Small intestine (tissue), 7 donors: Measurements from ENCODE around the gene SECISBP2. TPM values are rescaled to one million over a fixed set of nuclear protein-coding genes. Genes with fewer than 3 reads are reported as not detected.
A peak's percentile ranks its signal among the peaks of the same experiment; 100 is the strongest.

Source experiments
- DNase-seq, 2 donors: peaks; one replicate each; pipeline versions ENCODE4 v3.0.0 to v3.0.0-alpha.2; 2013
- FAIRE-seq: peaks from 2 replicates; lab custom pipeline; 2012; peaks lifted over from hg19 to GRCh38; lab: Jason Lieb, UNC
- H3K27ac ChIP-seq, 3 donors: one replicate each; pipeline ENCODE4 v1.5.1; 2013; ENCODE audit warnings: low read length in 2 of 3, mild to moderate bottlenecking in 2 of 3, control low read depth in 1 of 3, inconsistent platforms in 1 of 3, low read depth in 1 of 3, moderate library complexity in 1 of 3
- H3K27me3 ChIP-seq, 3 donors: one replicate each; pipeline ENCODE4 v1.6.1; 2013; ENCODE audit warnings: low read length in 3 of 3, inconsistent platforms in 1 of 3; ENCODE audit not compliant: control insufficient read depth in 3 of 3, insufficient read depth in 3 of 3
- H3K36me3 ChIP-seq, 3 donors: one replicate each; pipeline ENCODE4 v1.6.1; 2013; ENCODE audit warnings: low read length in 3 of 3, inconsistent platforms in 1 of 3, low read depth in 1 of 3, mild to moderate bottlenecking in 1 of 3, moderate library complexity in 1 of 3; ENCODE audit not compliant: control insufficient read depth in 3 of 3, insufficient read depth in 2 of 3
- H3K4me1 ChIP-seq, 3 donors: one replicate each; pipeline ENCODE4 v1.6.1; 2013; ENCODE audit warnings: low read length in 2 of 3, inconsistent platforms in 1 of 3, low read depth in 1 of 3, mild to moderate bottlenecking in 1 of 3, moderate library complexity in 1 of 3; ENCODE audit not compliant: control insufficient read depth in 3 of 3, insufficient read depth in 2 of 3
- H3K4me3 ChIP-seq, 3 donors: one replicate each; pipeline ENCODE4 v1.5.1; 2013; ENCODE audit warnings: low read length in 3 of 3, control low read depth in 1 of 3, inconsistent platforms in 1 of 3, low read depth in 1 of 3, mild to moderate bottlenecking in 1 of 3, moderate library complexity in 1 of 3
- H3K9me3 ChIP-seq, 2 donors: one replicate each; pipeline ENCODE4 v1.6.1; 2013; ENCODE audit warnings: low read depth in 1 of 2, low read length in 1 of 2; ENCODE audit not compliant: control insufficient read depth in 2 of 2, insufficient read depth in 1 of 2
- WGBS, 3 donors: extraction: QIAGEN DNeasy Blood & Tissue Kit; methylation state at CpG; one replicate each; pipeline ENCODE4 v1.1.7; 2013; 5-methylcytosine and 5-hydroxymethylcytosine counted together
- polyA plus RNA-seq, 4 donors: library from polyadenylated mRNA; stranded (reverse) in 3 of 4; unstranded in 1 of 4; fragments of 200-250 nt in 3 of 4; fragments of 120-200 nt in 1 of 4; gene quantifications; one replicate each; pipeline versions ENCODE4 v1.2.1 to v1.2.3, GENCODE V29; 2013
- donor health status: healthy with polysubstance abuse.
- donor health status: control.
- donor health status: control.
- donor health status: Bipolar disorder and iron deficiency.
- donor health status: healthy.

The SECISBP2 gene
- polyA plus RNA-seq, 4 donors = 17.6 to 69.2 (median 25.3) TPM

GRCh38 chr9:89386797-89387196 lies 68.5 kb downstream of the SECISBP2 start:
- Histone ChIP-seq H3K27me3 (no peaks in the 10 kb centered on the region), H3K27ac (no peak overlapping the region), H3K9me3 (no peaks in the 10 kb centered on the region), H3K4me1 (peaks cover 0 to 4% (median 0%) of the 10 kb centered on the region in 3 donors), H3K36me3 (peaks cover 6 to 92% (median 7%) of the 10 kb centered on the region in 3 donors), H3K4me3 (no peak overlapping the region)
- FAIRE-seq (no peak), DNase-seq (no peak)
- 64 to 86% (median 74%) methylated on average over 11 of the region's 11 CpGs for WGBS, 3 donors

- WGBS, 3 donors = 94% methylated on average over 20 of the region's 20 CpGs
These were observed 69.0 kb downstream of the SECISBP2 start for GRCh38 chr9:89387197-89387849.

DNA sequence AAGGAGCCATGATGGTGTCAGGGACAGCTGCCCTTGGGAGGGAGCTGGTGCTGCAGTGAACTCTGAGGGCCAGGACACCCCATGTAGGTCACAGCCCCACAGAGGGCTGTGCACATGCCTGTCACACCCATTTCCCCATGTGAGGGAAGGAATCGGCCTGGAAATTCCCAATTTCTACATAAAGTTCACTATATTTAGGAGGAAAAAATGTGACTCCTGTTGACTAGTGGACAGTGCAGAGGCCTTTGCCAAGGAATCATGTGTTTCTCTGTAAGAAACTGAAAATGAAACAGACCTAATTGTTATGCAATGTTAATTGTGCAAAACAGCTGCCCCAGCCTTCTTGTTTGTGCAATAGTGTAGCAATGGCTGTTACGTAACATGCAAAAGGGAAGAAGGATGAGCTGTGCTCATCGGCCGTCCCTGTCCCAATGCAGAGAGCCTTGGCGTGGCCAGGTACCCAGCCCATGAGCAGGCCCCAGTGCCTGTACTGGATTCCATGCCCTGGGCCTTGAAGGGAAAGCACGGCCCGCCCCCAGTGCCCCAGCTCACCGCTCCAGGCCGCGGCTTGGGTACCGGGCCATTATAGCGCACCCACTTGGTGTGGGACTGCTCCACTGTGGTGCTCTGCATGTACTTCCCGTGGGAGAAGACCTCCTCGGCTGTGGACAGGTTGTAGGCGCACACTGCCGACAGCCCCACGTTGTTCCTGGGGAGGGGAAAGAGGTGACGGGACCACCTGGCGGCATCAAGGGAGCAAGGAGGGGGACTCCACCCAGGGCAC lies 70.0 kb downstream of the SECISBP2 start:
- FAIRE-seq = no peak
- Histone ChIP-seq H3K4me1 (peaks cover 0 to 4% (median 0%) of the 10 kb centered on the region in 3 donors), H3K36me3 (peaks cover 6 to 89% (median 11%) of the 10 kb centered on the region in 3 donors), H3K9me3 (no peaks in the 10 kb centered on the region), H3K4me3 (no peak overlapping the region), H3K27me3 (no peaks in the 10 kb centered on the region), H3K27ac (peak overlapping the region in 2 of 3 donors; percentile 55 to 76)
- 81 to 96% (median 85%) methylated on average over 15 to 19 of the region's 19 CpGs for WGBS, 3 donors
- DNase-seq = peak; percentile 40 to 76

More at GRCh38 chr9:89387197-89387849, 69.0 kb downstream of the SECISBP2 start:
- Histone ChIP-seq H3K27ac (peak overlapping the region in 1 of 3 donors; percentile 27), H3K27me3 (no peaks in the 10 kb centered on the region), H3K36me3 (peaks cover 6 to 92% (median 7%) of the 10 kb centered on the region in 3 donors), H3K4me3 (no peak overlapping the region), H3K9me3 (no peaks in the 10 kb centered on the region), H3K4me1 (peaks cover 0 to 4% (median 0%) of the 10 kb centered on the region in 3 donors)
- no peak for FAIRE-seq
- DNase-seq = no peak

DNA sequence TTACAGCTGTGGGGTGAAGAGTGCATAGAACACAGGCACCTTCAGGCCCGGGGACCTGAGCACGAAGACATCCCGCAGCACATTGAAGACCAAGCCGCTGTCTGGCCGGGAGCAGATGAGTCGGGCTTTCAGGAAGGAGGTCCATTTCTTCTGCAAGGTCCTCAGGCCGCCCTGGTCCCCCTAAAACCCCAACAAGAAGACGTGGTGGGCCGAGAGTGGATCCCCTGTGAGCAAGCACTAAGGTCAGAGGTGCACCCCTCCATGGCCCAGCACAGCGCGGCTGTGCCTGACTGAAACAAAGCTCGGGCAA lies 70.5 kb downstream of the SECISBP2 start:
- Histone ChIP-seq H3K4me1 (peaks cover 0 to 4% (median 0%) of the 10 kb centered on the region in 3 donors), H3K27me3 (no peaks in the 10 kb centered on the region), H3K27ac (peak overlapping the region in 2 of 3 donors; percentile 3 to 76), H3K9me3 (no peaks in the 10 kb centered on the region), H3K4me3 (no peak overlapping the region), H3K36me3 (peaks cover 6 to 89% (median 13%) of the 10 kb centered on the region in 3 donors)
- no peak for DNase-seq
- WGBS, 3 donors = 97 to 98% (median 97%) methylated on average over 12 of the region's 12 CpGs
- no peak for FAIRE-seq

GRCh38 chr9:89390068-89390555 lies 71.8 kb downstream of the SECISBP2 start:
- Histone ChIP-seq H3K27ac (no peak overlapping the region), H3K4me3 (no peak overlapping the region), H3K36me3 (peaks cover 6 to 82% (median 13%) of the 10 kb centered on the region in 3 donors), H3K27me3 (no peaks in the 10 kb centered on the region), H3K9me3 (no peaks in the 10 kb centered on the region), H3K4me1 (peaks cover 0 to 4% (median 0%) of the 10 kb centered on the region in 3 donors)
- DNase-seq (no peak), FAIRE-seq (no peak)
- 85 to 90% (median 87%) methylated on average over 9 to 10 of the region's 10 CpGs for WGBS, 3 donors

GRCh38 chr9:89390578-89391116 lies 72.3 kb downstream of the SECISBP2 start:
- no peak for FAIRE-seq
- WGBS, 3 donors = 82 to 85% (median 85%) methylated on average over 5 of the region's 5 CpGs
- no peak overlapping the region for H3K4me3 ChIP-seq

GRCh38 chr9:89391585-89391984 lies 73.3 kb downstream of the SECISBP2 start:
- H3K27me3 ChIP-seq = no peaks in the 10 kb centered on the region
- H3K36me3 ChIP-seq = peaks cover 5 to 75% (median 13%) of the 10 kb centered on the region in 3 donors
- WGBS, 3 donors = 86 to 95% (median 90%) methylated on average over 6 of the region's 6 CpGs
- H3K27ac ChIP-seq = no peak overlapping the region
- DNase-seq (no peak), FAIRE-seq (no peak)
- H3K4me1 ChIP-seq = peaks cover 0 to 4% (median 0%) of the 10 kb centered on the region in 3 donors
- H3K9me3 ChIP-seq = no peaks in the 10 kb centered on the region
- H3K4me3 ChIP-seq = no peak overlapping the region

More at GRCh38 chr9:89390578-89391116, 72.3 kb downstream of the SECISBP2 start:
- peaks cover 0 to 4% (median 0%) of the 10 kb centered on the region in 3 donors for H3K4me1 ChIP-seq
- no peak overlapping the region for H3K27ac ChIP-seq
- H3K27me3 ChIP-seq = no peaks in the 10 kb centered on the region
- H3K36me3 ChIP-seq = peaks cover 6 to 76% (median 13%) of the 10 kb centered on the region in 3 donors
- H3K9me3 ChIP-seq = no peaks in the 10 kb centered on the region
- no peak for DNase-seq

- Histone ChIP-seq H3K9me3 (no peaks in the 10 kb centered on the region), H3K4me1 (no peaks in the 10 kb centered on the region), H3K27me3 (no peaks in the 10 kb centered on the region), H3K36me3 (peaks cover 5 to 71% (median 11%) of the 10 kb centered on the region in 3 donors), H3K27ac (no peak overlapping the region), H3K4me3 (no peak overlapping the region)
- FAIRE-seq (no peak), DNase-seq (no peak)
- WGBS, 3 donors = 91 to 94% (median 93%) methylated on average over 12 of the region's 12 CpGs
These were observed 76.1 kb downstream of the SECISBP2 start for GRCh38 chr9:89394412-89394811.
